Neuron (in vitro differentiated cells): ENCODE data around the gene SLC20A1.
"Not testable (repeated sequence)": the region's sequence is repeated elsewhere in the genome, so short reads cannot be mapped to it uniquely, and the experiment has no call there.

Experiments used
- H2AFZ ChIP-seq: one replicate; pipeline ENCODE4 v1.6.1; 2013; ENCODE audit warnings: low read depth, mild to moderate bottlenecking, inconsistent platforms, low read length, moderate library complexity
- H3K27me3 ChIP-seq: one replicate; pipeline ENCODE4 v1.6.1; 2013; ENCODE audit warnings: low read length; ENCODE audit not compliant: insufficient read depth
- H3K36me3 ChIP-seq: one replicate; pipeline ENCODE4 v1.6.1; 2013; ENCODE audit warnings: low read length; ENCODE audit not compliant: insufficient read depth
- H3K4me1 ChIP-seq: one replicate; pipeline ENCODE4 v1.6.1; 2013; ENCODE audit warnings: low read length; ENCODE audit not compliant: insufficient read depth
- H3K4me3 ChIP-seq: 2 replicates; pipeline ENCODE4 v1.5.1; 2013; ENCODE audit warnings: mild to moderate bottlenecking, low read length, moderate library complexity
- H3K9me3 ChIP-seq: one replicate; pipeline ENCODE4 v1.6.1; 2013; ENCODE audit warnings: low read length

SLC20A1 gene

DNA sequence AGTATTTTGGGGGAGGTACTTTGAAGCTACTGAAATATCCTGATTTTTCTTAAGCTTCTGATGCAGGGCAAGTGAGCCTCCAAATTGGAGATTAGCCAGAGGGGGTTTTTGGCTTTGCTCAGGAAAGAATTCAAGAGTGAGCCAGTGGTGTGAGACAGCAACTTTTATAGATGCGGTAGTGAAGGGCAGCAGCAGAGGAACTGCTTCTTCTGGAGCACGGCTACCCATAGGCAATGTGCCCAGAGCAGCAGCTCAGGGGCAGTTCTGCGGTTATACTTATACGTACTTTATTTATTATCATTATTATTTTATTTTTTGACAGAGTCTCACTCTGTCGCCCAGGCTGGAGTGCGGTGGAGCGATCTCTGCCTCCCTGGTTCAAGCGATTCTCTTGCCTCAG, 55.3 kb downstream of the SLC20A1 start:
- no peaks in the 10 kb centered on the region for H3K4me1 ChIP-seq
- no peaks in the 10 kb centered on the region for H3K36me3 ChIP-seq
- no peaks in the 10 kb centered on the region for H3K9me3 ChIP-seq
- no peaks in the 10 kb centered on the region for H3K27me3 ChIP-seq
- H2AFZ ChIP-seq = no peak overlapping the region
- no peak overlapping the region for H3K4me3 ChIP-seq

- Histone ChIP-seq H2AFZ (no peak overlapping the region), H3K4me3 (no peak overlapping the region), H3K27me3 (no peaks in the 10 kb centered on the region), H3K4me1 (no peaks in the 10 kb centered on the region), H3K36me3 (no peaks in the 10 kb centered on the region), H3K9me3 (no peaks in the 10 kb centered on the region)
Observed at GRCh38 chr2:112703684-112704083, 57.9 kb downstream of the SLC20A1 start.

DNA sequence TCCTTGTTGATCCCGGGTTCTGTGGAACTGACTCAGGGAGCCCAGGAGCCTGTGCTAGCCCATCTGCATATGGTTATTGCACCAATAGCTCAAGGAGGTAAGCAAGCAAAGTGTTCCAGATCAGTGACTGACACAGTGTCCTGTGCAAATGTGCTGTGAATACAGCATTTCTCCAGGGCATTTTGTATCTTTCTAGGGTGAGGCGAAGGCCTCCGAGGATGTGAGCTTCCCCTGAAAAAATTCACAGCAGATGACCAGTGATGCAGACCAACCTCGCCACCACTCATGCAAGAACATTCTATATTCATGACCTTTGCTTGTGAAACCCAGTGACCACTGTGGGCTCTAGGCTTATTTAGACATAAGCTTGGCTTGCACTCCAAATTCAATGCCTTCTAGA, 59.8 kb downstream of the SLC20A1 start:
- Histone ChIP-seq H3K4me3 (no peak overlapping the region), H3K36me3 (no peaks in the 10 kb centered on the region), H3K9me3 (no peaks in the 10 kb centered on the region), H3K4me1 (no peaks in the 10 kb centered on the region), H2AFZ (no peak overlapping the region), H3K27me3 (no peaks in the 10 kb centered on the region)

GRCh38 chr2:112706170-112706664, 60.5 kb downstream of the SLC20A1 start:
- H3K36me3 ChIP-seq = no peaks in the 10 kb centered on the region
- H2AFZ ChIP-seq = no peak overlapping the region
- H3K9me3 ChIP-seq = no peaks in the 10 kb centered on the region
- H3K4me3 ChIP-seq = no peak overlapping the region
- no peaks in the 10 kb centered on the region for H3K4me1 ChIP-seq
- no peaks in the 10 kb centered on the region for H3K27me3 ChIP-seq

GRCh38 chr2:112706947-112707346, 61.2 kb downstream of the SLC20A1 start:
- not testable (repeated sequence) for H3K9me3 ChIP-seq, H3K36me3 ChIP-seq, H3K4me1 ChIP-seq, H3K4me3 ChIP-seq, H2AFZ ChIP-seq, H3K27me3 ChIP-seq

DNA sequence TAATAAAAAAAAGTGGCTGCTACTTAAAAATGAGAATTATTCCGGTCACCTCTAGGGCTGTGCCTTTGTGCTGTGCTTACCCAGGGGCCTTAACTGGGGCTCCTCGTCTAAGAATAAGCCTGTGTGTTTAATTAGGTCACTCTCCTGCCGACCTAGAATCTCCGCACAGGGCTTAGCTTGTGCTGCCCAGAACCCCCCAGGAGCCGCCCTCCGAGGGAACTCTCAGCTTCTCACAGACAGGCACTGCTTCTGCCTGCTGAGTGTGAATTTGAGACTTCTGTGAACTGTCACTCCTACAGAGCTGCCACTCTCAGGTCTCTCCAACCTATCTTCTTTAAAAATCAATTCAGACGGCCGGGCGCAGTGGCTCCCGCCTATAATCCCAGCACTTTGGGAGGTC, 63.2 kb downstream of the SLC20A1 start:
- no peaks in the 10 kb centered on the region for H3K9me3 ChIP-seq
- peaks cover 13% of the 10 kb centered on the region for H3K4me1 ChIP-seq
- no peak overlapping the region for H3K4me3 ChIP-seq
- H3K27me3 ChIP-seq = no peaks in the 10 kb centered on the region
- H3K36me3 ChIP-seq = no peaks in the 10 kb centered on the region
- H2AFZ ChIP-seq = no peak overlapping the region

- peaks cover 13% of the 10 kb centered on the region for H3K4me1 ChIP-seq
- no peak overlapping the region for H3K4me3 ChIP-seq
- no peaks in the 10 kb centered on the region for H3K9me3 ChIP-seq
- no peaks in the 10 kb centered on the region for H3K36me3 ChIP-seq
- H3K27me3 ChIP-seq = no peaks in the 10 kb centered on the region
- H2AFZ ChIP-seq = no peak overlapping the region
Observed at GRCh38 chr2:112709703-112710102, 64.0 kb downstream of the SLC20A1 start.

GRCh38 chr2:112710956-112711750, 65.4 kb downstream of the SLC20A1 start:
- Histone ChIP-seq H3K36me3 (no peaks in the 10 kb centered on the region), H2AFZ (no peak overlapping the region), H3K4me3 (no peak overlapping the region), H3K27me3 (no peaks in the 10 kb centered on the region), H3K4me1 (peaks cover 13% of the 10 kb centered on the region), H3K9me3 (no peaks in the 10 kb centered on the region)

DNA sequence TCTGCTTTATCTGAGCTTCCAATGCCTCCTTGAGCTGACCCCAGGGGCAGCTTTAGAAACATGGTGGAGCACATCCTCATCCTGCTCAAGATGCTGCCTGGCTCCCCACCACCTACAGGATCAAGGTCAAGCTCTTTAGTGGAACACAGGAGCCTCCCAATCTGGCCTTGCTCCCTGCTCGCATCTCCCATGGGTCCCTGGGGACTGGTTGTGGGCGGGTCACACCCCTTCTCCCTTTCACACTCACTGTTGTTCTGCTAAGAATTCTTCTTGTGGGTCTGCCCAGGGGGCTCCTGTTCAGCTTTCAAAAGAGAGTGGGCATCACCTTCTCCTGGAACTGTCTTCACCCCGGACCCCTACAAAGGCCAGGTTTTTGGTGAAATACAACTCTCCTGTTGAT, 66.7 kb downstream of the SLC20A1 start:
- Histone ChIP-seq H3K9me3 (no peaks in the 10 kb centered on the region), H2AFZ (no peak overlapping the region), H3K36me3 (no peaks in the 10 kb centered on the region), H3K4me3 (no peak overlapping the region), H3K4me1 (peaks cover 13% of the 10 kb centered on the region), H3K27me3 (no peaks in the 10 kb centered on the region)

GRCh38 chr2:112712903-112713584, 67.3 kb downstream of the SLC20A1 start:
- Histone ChIP-seq H3K9me3 (no peaks in the 10 kb centered on the region), H3K36me3 (no peaks in the 10 kb centered on the region), H3K4me3 (no peak overlapping the region), H2AFZ (no peak overlapping the region), H3K4me1 (peaks cover 13% of the 10 kb centered on the region), H3K27me3 (no peaks in the 10 kb centered on the region)
